RWPE2 (cell line): ENCODE data around the gene FAM236B.
"Not testable (repeated sequence)": the region's sequence is repeated elsewhere in the genome, so short reads cannot be mapped to it uniquely, and the experiment has no call there.

ENCODE experiments used
- ATAC-seq: fragments of 200-7000 bp; cut with Tn5 transposase; 3 replicates; pipeline ENCODE4 v1.9.1; 2021; ENCODE audit warnings: low read depth
- DNase-seq: peaks from one replicate; pipeline ENCODE4 v3.0.0-alpha.2; 2020; ENCODE audit warnings: low spot score
- H3K27ac ChIP-seq: fragments of 450-650 bp; 2 replicates; pipeline ENCODE4 v1.5.1; 2017; ENCODE audit warnings: mild to moderate bottlenecking; ENCODE audit not compliant: poor library complexity, severe bottlenecking
- H3K27me3 ChIP-seq: fragments of 250-450 bp; sonication (Bioruptor Pico); 2 replicates; pipeline ENCODE4 v1.5.1; 2021; ENCODE audit warnings: mild to moderate bottlenecking, moderate library complexity; ENCODE audit not compliant: insufficient read depth, poor library complexity, severe bottlenecking
- H3K36me3 ChIP-seq: fragments of 250-450 bp; sonication (Bioruptor Pico); 2 replicates; pipeline ENCODE4 v1.5.1; 2020; ENCODE audit warnings: low read depth, mild to moderate bottlenecking, moderate library complexity
- H3K4me1 ChIP-seq: fragments of 250-450 bp; sonication (Bioruptor Pico); 2 replicates; pipeline ENCODE4 v1.5.1; 2021; ENCODE audit warnings: mild to moderate bottlenecking, moderate library complexity; ENCODE audit not compliant: insufficient read depth, poor library complexity, severe bottlenecking
- H3K4me3 ChIP-seq: fragments of 250-450 bp; sonication (Bioruptor Pico); 2 replicates; pipeline ENCODE4 v1.5.1; 2021; ENCODE audit warnings: mild to moderate bottlenecking, moderate library complexity; ENCODE audit not compliant: severe bottlenecking
- H3K9me3 ChIP-seq: fragments of 250-450 bp; sonication (Bioruptor Pico); 2 replicates; pipeline ENCODE4 v1.5.1; 2021; ENCODE audit warnings: mild to moderate bottlenecking, moderate library complexity; ENCODE audit not compliant: severe bottlenecking

The FAM236B gene

DNA sequence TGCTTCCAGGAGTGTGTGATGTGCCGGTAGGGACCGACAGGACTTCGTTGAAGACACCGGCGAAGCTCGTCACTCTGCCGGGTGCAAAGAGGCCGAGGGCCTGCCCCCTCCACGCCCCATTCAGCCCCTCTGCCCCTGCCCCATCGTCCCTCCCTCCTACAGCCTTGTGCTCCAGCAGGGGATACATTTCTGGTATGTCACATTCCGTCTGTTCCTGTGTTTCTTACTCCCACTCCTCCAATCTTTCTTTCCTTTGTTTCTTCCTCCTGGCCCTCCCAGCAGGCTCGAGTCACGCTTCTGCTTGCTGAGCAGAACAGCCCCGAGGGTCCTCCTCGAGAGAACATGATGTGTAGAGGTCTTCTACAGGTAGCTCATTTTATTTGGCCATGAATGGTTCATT, at the start of gene FAM236B:
FAM236B (minus strand) TSS at position 101 of the 400 bp plus-strand sequence; CDS start at position 1, 100 bp downstream.
- not testable (repeated sequence) for H3K4me1 ChIP-seq, H3K4me3 ChIP-seq, H3K27me3 ChIP-seq, H3K9me3 ChIP-seq, H3K36me3 ChIP-seq, ATAC-seq, DNase-seq, H3K27ac ChIP-seq

DNA sequence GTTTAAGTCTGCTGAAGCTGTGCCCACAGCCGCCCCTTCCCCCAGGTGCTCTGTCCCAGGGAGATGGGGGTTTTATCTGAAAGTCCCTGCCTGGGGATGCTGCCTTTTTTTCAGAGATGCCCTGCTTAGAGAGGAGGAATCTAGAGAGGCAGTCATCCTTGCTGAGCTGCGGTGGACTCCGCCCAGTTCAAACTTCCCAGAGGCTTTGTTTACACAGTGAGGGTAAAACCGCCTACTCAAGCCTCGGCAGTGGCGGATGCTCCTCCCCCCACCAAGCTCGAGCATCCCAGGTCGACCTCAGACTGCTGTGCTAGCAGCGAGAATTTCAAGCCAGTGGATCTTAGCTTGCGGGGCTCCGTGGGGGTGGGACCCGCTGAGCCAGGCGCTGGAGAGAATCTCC, 48.2 kb upstream of the FAM236B start:
- not testable (repeated sequence) for H3K9me3 ChIP-seq, H3K27ac ChIP-seq, H3K4me3 ChIP-seq, DNase-seq, H3K36me3 ChIP-seq, H3K4me1 ChIP-seq, H3K27me3 ChIP-seq
- 0 out of 3 replicates have a peak, but pooled peaks have one; percentile 45 for ATAC-seq

- not testable (repeated sequence) for DNase-seq, H3K27me3 ChIP-seq, H3K36me3 ChIP-seq, H3K4me3 ChIP-seq, H3K9me3 ChIP-seq, H3K4me1 ChIP-seq, H3K27ac ChIP-seq, ATAC-seq
These were observed 25.6 kb upstream of the FAM236B start, which contains the start of gene FAM236D for GRCh38 chrX:72808110-72808509. Gene FAM236D, minus strand, starts transcription at chrX:72808210. Its CDS starts 100 bp downstream, at chrX:72808110.

DNA sequence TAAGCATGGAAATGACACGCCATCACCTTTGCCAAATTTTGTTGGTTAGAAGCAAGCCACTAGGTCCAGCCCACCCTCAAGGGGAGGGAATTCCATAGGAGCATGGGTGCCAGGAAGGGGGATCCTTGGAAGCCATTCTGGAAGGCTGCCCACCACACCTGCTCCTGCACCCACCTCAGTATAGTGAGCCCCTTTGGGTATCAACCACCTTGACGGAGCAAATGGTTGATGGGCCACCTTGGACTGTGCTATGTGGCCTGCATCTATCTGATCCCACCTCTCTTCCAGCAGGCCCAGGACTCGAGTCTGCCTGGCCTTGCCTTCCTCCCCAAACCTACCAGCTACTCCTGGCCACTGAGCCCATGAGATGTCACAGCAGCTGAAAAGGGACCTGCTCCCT, 7.9 kb upstream of the FAM236B start:
- not testable (repeated sequence) for H3K4me1 ChIP-seq, DNase-seq, H3K27me3 ChIP-seq, H3K4me3 ChIP-seq, H3K9me3 ChIP-seq, H3K36me3 ChIP-seq, ATAC-seq, H3K27ac ChIP-seq

DNA sequence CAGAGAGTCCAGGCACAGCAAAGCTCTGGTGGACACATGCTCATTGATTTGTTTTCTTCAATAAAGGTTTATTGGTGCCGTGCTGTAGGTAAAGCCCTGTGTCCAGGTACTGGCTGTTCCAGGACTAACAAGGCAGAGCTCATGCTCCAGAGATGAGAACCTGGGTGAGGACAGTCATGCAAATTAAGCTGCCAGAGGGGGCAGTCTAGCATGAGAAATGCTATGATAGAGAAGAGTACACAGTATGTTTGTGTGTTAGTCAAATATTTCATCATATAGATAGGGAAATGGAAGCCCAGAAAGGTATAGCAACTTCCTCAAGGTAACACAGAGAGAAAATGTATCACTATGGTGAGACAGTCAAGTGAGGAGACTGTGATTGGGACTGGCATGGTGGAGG, 5.7 kb upstream of the FAM236B start:
- not testable (repeated sequence) for DNase-seq, H3K36me3 ChIP-seq, H3K9me3 ChIP-seq, H3K27me3 ChIP-seq, H3K27ac ChIP-seq, ATAC-seq, H3K4me1 ChIP-seq, H3K4me3 ChIP-seq

DNA sequence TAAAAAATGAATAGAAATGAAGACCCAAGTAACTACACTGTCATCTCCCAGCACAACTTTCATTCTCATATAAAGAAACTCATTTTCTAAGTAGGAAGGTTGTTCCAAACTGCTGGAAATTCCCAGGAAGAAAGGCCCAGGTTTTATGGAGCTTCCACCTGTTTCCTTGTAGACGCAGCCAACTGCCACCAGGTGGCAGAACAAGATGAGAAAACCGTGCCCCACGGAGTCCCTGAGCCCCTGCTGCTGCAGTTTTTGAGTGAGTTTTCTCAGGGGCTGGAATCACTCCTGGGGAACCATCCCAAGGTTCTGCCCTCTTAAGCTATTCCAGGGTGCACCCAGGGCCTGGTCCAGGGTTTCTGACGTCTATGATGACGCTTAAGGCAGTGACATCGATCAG, 1.5 kb upstream of the FAM236B start:
- DNase-seq, H3K4me3 ChIP-seq, H3K27me3 ChIP-seq, ATAC-seq, H3K9me3 ChIP-seq, H3K27ac ChIP-seq, H3K36me3 ChIP-seq, H3K4me1 ChIP-seq: not testable (repeated sequence)

DNA sequence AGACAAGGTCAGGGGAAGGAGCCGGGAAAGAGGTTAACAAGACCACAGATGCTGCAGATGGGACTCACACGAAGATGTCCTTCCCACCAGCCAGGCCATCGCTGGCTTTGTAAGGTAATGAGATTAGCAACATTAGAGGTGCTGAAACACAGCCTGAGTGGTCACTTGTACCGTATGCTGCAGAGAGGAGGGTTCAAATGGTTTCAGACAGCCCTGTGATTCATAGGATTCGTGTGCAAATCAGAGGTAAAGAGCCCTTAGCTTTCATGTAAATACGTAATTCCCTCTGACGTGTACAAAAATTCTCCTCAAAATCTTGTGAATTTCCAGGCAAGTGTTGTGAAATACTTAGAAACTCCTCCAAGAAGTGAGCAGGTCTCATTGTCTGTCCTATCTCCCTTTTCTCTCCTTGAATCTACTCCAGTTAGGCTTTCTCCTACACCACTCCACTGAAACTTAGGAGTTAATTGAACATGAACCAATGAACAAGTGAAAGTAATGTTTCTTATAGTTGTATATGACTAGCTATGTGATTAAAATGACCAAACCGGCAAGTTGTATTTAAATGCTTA, 991 bp upstream of the FAM236B start:
- H3K4me3 ChIP-seq, H3K4me1 ChIP-seq, H3K27ac ChIP-seq, H3K36me3 ChIP-seq, H3K9me3 ChIP-seq, DNase-seq, ATAC-seq, H3K27me3 ChIP-seq: not testable (repeated sequence)

- H3K9me3 ChIP-seq, H3K27ac ChIP-seq, H3K27me3 ChIP-seq, H3K4me3 ChIP-seq, DNase-seq, ATAC-seq, H3K36me3 ChIP-seq, H3K4me1 ChIP-seq: not testable (repeated sequence)
These were observed 4.3 kb downstream of the FAM236B start for GRCh38 chrX:72778146-72778545.

- H3K4me1 ChIP-seq, H3K4me3 ChIP-seq, H3K9me3 ChIP-seq, H3K36me3 ChIP-seq, DNase-seq, ATAC-seq, H3K27ac ChIP-seq, H3K27me3 ChIP-seq: not testable (repeated sequence)
These were observed 5.0 kb downstream of the FAM236B start for GRCh38 chrX:72777467-72777790.

DNA sequence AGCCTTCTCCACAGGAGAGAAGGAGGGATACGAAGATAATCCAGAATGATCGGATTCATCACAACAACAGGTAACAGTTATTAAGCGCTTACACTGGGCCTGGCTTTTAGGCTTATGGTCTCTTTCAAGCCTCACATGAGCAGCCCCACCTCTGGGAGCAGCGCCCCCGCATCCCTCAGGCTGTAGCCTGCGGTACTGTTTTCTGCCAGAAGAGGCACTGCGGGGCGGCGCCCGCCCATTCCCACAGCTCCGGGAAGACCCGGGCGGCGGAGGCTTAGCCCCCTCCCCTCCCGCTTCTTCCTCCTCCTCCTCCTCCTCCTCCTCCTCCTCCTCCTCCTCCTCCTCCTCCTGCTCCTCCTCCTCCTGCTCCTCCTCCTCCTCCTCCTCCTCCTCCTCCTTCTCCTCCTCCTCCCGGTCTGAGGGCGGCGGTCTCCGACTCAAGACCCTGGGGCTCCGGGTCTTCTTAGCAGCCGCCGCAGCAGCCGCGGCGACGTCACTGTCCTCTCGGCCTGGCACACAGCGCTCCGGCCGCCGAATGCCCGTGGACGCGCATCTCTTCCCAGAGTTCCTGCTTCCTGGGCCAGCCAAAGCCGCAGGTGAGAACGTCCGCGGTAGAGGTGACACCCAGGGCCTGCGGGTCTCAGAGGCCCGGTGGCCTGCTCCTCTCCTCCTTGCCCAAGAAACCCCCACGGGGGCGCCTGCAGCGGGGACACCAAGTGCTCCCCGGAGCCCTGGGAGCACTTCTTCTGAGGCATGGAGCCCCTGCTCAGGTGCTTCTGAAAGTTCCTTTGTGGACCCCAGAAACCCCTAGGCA, 5.6 kb downstream of the FAM236B start, which contains the start of gene DMRTC1B:
DMRTC1B (plus strand) TSS at position 238 of the 814 bp plus-strand sequence. CDS start 68,246 bp downstream, outside the sequence.
- not testable (repeated sequence) for ATAC-seq, DNase-seq

DNA sequence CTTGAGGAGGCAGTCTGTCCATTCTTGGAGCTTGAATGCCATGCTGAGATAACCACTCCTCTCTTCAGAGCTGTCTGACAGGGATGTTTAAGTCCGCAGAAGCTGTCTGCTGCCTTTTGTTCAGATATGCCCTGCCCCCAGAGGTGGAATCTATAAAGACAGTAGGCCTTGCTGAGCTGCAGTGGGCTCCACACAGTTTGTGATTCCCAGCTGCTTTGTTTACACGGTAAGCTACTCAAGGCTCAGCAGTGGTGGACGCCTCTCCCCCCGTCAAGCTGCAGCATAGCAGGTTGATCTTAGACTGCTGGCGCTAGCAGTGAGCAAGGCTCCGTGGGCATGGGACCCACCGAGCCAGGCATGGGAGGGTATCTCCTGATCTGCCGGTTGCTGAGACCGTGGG, 22.0 kb downstream of the FAM236B start:
- not testable (repeated sequence) for H3K4me3 ChIP-seq, H3K4me1 ChIP-seq, H3K9me3 ChIP-seq, DNase-seq, H3K36me3 ChIP-seq, H3K27me3 ChIP-seq, ATAC-seq, H3K27ac ChIP-seq

More for the DNA sequence above, 5.6 kb downstream of the FAM236B start, which contains the start of gene DMRTC1B:
- not testable (repeated sequence) for H3K9me3 ChIP-seq, H3K27me3 ChIP-seq, H3K4me3 ChIP-seq, H3K4me1 ChIP-seq, H3K36me3 ChIP-seq, H3K27ac ChIP-seq
